ENCODE measurements around the gene TSHZ3. TPM values are rescaled to one million over a fixed set of nuclear protein-coding genes. Genes with fewer than 3 reads are reported as not detected.

TSHZ3 gene
- total RNA-seq, 1 experiment from 2014 or later: 0.05 TPM

- no peak for TF ChIP-seq ATF3 (IDR thresholded peaks at IDR 0.05)
These were observed 92.2 kb downstream of the TSHZ3 start (continued) for GRCh38 chr19:31257025-31257424.

GRCh38 chr19:31256593-31256960 lies 92.7 kb downstream of the TSHZ3 start:
- no peak overlapping the region for H3K9ac ChIP-seq (ENCODE audit: low read length)
- ChIA-PET CTCF (no interaction called here), RAD21 (ENCODE audit: low non-redundant PET in 1 of 2, low total read pairs in 2 of 2, uncharacterized antibody in 2 of 2, unreplicated experiment in 2 of 2) (no interaction called here), POLR2A (no interaction called here)
- no peak overlapping the region for H2AFZ ChIP-seq (ENCODE audit: low read depth, low read length, poor library complexity, severe bottlenecking)
- H3K27ac ChIP-seq (ENCODE audit: low read depth, low read length): no peak overlapping the region
- no peak for ATAC-seq
- TF ChIP-seq SP1 (IDR thresholded peaks at IDR 0.05; ENCODE audit: low read depth): no peak
- no peak for TF ChIP-seq CTCF (IDR thresholded peaks at IDR 0.05 in 2 of 3, conservative IDR thresholded peaks at IDR 0.05 in 1 of 3; ENCODE audit: borderline replicate concordance in 1 of 3, insufficient read depth in 1 of 3, low read depth in 2 of 3, low read length in 2 of 3)
- TF ChIP-seq EGR1 (IDR thresholded peaks at IDR 0.05; ENCODE audit: low read depth): no peak
- no peak for TF ChIP-seq ZFX (IDR thresholded peaks at IDR 0.05)
- TF ChIP-seq FOSL1 (IDR thresholded peaks at IDR 0.05; ENCODE audit: low read depth): no peak
- no peak for TF ChIP-seq CBX3 (IDR thresholded peaks at IDR 0.05; ENCODE audit: low read depth)
- TF ChIP-seq ZNF274 (IDR thresholded peaks at IDR 0.05; ENCODE audit: low read depth, low read length): no peak
- no peak overlapping the region for H3K4me2 ChIP-seq (ENCODE audit: low read length)
- H3K27me3 ChIP-seq (ENCODE audit: insufficient read depth, low read length): no peaks in the 10 kb centered on the region
- no peaks in the 10 kb centered on the region for H3K9me2 ChIP-seq (ENCODE audit: insufficient read depth)
- H3K9me3 ChIP-seq (ENCODE audit: control insufficient read depth in 1 of 2, insufficient read depth in 1 of 2, low read depth in 1 of 2, low read length in 2 of 2): peaks cover 11 to 28% of the 10 kb centered on the region in 2 experiments; a peak in 3 of 4 replicates
- BruUV-seq (replicated peaks): no TSS peak
- no peaks in the 10 kb centered on the region for H3K36me3 ChIP-seq (ENCODE audit: control insufficient read depth in 1 of 2, insufficient read depth in 2 of 2, low read length in 2 of 2)
- H3K79me2 ChIP-seq (ENCODE audit: insufficient read depth, low read length): no peaks in the 10 kb centered on the region
- H3K4me3 ChIP-seq (replicated peaks in 1 of 2; ENCODE audit: low read depth in 1 of 2, low read length in 2 of 2): no peak overlapping the region
- H3K4me1 ChIP-seq (ENCODE audit: control insufficient read depth in 1 of 2, insufficient read depth in 2 of 2, low read length in 2 of 2): no peaks in the 10 kb centered on the region
- DNase-seq (ENCODE audit: low read depth, low spot score): no peak
- no peaks in the 10 kb centered on the region for H4K20me1 ChIP-seq (ENCODE audit: insufficient read depth)
- intact Hi-C loops (cut with micrococcal nuclease): no loop called here

Data from HCT116 (cell line).